HG02798 (cell line): ENCODE measurements around the gene ACVR2B.

ENCODE experiments used
- ATAC-seq: cut with Tn5 transposase; IDR thresholded peaks from one replicate; pipeline ENCODE4 v1.9.1; 2021; ENCODE audit warnings: mild to moderate bottlenecking; ENCODE audit not compliant: unreplicated experiment, poor library complexity

The ACVR2B gene

DNA sequence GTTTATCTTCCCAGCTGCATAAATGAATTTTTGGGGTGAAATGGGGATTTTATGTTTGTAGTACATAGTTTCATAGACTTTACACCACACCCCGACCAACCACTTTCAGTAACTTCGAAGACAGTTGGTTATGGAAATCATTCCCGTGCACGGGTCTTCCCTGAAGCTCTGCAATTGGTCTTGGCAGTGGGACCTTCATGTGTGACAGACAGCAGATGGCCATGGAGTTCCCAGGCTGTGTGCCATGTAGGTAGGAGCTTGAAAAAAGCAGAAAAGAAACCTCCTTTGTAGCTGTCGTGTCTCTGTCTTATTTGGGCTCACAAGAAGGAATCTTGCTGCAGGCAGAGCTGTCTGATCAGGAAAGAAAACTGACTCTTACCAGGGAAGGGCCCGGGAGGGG, 68.3 kb downstream of the ACVR2B start:
- ATAC-seq, result no peak

DNA sequence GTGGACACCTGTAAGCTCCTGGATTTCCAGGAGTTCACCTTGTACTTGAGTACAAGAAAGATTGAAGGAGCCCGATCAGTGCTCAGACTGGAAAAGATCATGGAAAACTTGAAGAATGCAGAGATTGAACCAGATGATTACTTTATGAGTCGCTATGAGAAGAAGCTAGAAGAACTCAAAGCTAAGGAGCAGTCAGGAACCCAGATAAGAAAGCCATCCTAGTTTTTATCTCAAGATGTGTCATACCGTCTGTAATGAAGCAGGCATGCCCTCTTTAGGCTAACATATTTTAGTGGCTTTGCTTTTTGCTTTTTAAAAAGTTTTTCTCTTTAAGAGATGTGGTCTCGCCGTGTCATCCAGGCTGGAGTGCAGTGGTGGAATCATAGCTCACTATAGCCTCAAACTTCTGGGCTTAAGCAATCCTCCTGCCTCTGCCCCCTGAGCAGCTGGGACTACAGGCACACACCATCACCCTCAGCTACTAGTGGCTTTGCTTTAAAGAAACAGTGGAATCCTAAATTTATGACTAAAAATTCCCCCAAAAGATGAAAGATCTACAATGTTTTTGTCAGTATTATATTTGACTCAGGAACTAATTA, 70.5 kb downstream of the ACVR2B start:
- ATAC-seq, result no peak

DNA sequence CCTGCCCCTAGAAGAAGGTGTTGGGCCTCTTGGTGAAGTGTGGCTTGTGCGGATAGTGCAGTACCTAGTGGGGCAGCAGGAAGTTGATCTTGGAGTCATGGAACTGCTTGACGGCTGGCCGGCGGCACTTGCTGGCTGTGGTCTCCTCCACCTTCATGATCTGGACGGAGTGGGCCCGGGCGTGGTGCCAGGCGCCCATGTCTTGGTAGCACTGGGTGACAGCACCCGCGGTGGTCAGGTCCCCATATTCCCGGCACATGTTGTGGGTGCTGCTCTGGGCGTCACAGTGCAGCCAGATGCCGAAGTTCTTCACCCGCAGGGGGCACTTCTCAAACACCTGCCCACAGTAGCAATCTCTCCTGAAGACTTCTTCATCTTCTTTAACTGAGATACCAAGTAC, 73.1 kb downstream of the ACVR2B start:
- no peak for ATAC-seq

- no peak for ATAC-seq
These were observed 74.8 kb downstream of the ACVR2B start for GRCh38 chr3:38528457-38528856.

- ATAC-seq, result no peak
These were observed 78.8 kb downstream of the ACVR2B start for GRCh38 chr3:38532529-38532928.

GRCh38 chr3:38533285-38533976, 79.7 kb downstream of the ACVR2B start:
- ATAC-seq, result no peak

DNA sequence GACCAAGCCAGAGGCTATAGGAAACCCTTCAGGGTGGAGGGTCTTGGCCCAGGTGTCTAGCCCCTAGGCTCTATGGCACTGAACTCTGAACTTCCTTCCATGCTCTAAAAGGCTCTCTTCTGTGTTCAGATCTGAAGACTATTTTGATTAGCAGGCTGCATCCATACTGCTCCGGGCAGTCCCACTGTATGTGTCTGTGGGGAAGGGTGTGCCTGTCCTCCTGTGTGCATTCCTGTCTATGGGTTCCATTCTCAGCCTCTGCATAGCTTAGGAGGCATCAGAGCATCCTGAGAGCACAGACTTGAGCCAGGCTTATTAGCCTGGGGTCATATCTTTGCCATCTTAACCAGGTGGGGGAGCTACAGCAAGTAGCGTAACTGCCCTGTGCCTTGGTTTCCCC, 80.5 kb downstream of the ACVR2B start:
- no peak for ATAC-seq

GRCh38 chr3:38534604-38535003, 80.9 kb downstream of the ACVR2B start:
- no peak for ATAC-seq

GRCh38 chr3:38536671-38537070, 83.0 kb downstream of the ACVR2B start:
- no peak for ATAC-seq

- ATAC-seq, result no peak
These were observed 85.2 kb downstream of the ACVR2B start for GRCh38 chr3:38538773-38539353.

GRCh38 chr3:38541806-38542205, 88.1 kb downstream of the ACVR2B start:
- ATAC-seq, result no peak
